ENCODE results near the gene F13B. TPM values are rescaled to one million over a fixed set of nuclear protein-coding genes. Genes with fewer than 3 reads are reported as not detected.
"Not testable (repeated sequence)": the region's sequence is repeated elsewhere in the genome, so short reads cannot be mapped to it uniquely, and the experiment has no call there.

F13B gene
- total RNA-seq, 3 donors from 2014 or later = not detected

- Histone ChIP-seq H3K4me3 (no peak overlapping the region), H3K4me1 (ENCODE audit: low read depth) (no peaks in the 10 kb centered on the region), H3K36me3 (ENCODE audit: low read depth) (no peaks in the 10 kb centered on the region), H3K9me3 (peaks cover 7% of the 10 kb centered on the region)
- intact Hi-C loops (cut with DNase I, micrococcal nuclease) = no loop called here
- TF ChIP-seq, protein P1, sequence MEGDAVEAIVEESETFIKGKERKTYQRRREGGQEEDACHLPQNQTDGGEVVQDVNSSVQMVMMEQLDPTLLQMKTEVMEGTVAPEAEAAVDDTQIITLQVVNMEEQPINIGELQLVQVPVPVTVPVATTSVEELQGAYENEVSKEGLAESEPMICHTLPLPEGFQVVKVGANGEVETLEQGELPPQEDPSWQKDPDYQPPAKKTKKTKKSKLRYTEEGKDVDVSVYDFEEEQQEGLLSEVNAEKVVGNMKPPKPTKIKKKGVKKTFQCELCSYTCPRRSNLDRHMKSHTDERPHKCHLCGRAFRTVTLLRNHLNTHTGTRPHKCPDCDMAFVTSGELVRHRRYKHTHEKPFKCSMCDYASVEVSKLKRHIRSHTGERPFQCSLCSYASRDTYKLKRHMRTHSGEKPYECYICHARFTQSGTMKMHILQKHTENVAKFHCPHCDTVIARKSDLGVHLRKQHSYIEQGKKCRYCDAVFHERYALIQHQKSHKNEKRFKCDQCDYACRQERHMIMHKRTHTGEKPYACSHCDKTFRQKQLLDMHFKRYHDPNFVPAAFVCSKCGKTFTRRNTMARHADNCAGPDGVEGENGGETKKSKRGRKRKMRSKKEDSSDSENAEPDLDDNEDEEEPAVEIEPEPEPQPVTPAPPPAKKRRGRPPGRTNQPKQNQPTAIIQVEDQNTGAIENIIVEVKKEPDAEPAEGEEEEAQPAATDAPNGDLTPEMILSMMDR (IDR thresholded peaks at IDR 0.05) = no peak
- DNase-seq (no peak), ATAC-seq (no peak)
These were observed 58.2 kb downstream of the F13B start for GRCh38 chr1:197008861-197009260.

DNA sequence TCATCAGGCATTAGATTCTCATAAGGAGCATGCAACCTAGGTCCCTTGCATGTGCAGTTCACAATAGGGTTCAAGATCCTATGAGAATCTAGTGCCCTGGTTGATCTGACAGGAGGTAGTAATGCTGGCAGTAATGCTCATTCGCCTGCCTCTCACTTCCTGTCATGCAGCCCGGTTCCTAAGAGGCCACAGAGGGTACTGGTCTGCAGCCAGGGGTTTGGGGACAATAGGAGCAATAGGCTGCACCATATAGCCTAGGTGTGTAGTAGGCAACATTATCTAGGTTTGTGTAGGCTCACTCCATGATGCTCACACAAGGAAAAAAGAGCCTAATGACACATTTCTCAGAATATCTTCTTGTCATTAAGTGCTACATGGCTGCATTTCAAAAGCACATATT is 63.9 kb downstream of the F13B start:
- H3K36me3 ChIP-seq (ENCODE audit: low read depth) = no peaks in the 10 kb centered on the region
- intact Hi-C loops (cut with DNase I, micrococcal nuclease) = no loop called here
- ATAC-seq = no peak
- TF ChIP-seq, protein P1 (IDR thresholded peaks at IDR 0.05) = no peak
- DNase-seq = no peak
- H3K4me3 ChIP-seq = no peak overlapping the region
- no peaks in the 10 kb centered on the region for H3K4me1 ChIP-seq (ENCODE audit: low read depth)
- H3K9me3 ChIP-seq = no peaks in the 10 kb centered on the region

GRCh38 chr1:197001828-197002227 is 65.2 kb downstream of the F13B start:
- no peaks in the 10 kb centered on the region for H3K36me3 ChIP-seq (ENCODE audit: low read depth)
- H3K4me1 ChIP-seq (ENCODE audit: low read depth) = no peaks in the 10 kb centered on the region
- intact Hi-C loops (cut with DNase I, micrococcal nuclease) = no loop called here
- TF ChIP-seq, protein P1 (IDR thresholded peaks at IDR 0.05) = no peak
- no peaks in the 10 kb centered on the region for H3K9me3 ChIP-seq
- no peak overlapping the region for H3K4me3 ChIP-seq
- DNase-seq = no peak
- no peak for ATAC-seq

DNA sequence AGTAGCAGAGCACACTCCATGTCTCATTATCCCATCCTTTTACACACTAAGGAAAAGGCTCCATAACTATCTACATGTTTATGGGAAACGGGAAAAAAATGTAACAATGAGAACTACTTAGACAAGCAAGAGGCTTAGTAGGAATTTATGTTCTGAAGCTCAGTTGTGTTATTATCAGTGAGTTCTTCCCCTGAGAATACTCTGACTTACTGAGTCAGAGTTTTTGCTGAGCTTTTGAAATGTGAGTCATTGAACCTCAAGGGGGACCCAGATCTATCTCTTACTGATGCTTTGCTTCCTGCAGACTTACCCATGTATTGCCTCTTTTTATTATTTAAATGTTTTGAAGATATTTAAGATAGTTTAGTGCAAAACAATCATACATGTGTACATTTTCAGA is 69.6 kb downstream of the F13B start:
- DNase-seq (no peak), ATAC-seq (no peak)
- Histone ChIP-seq H3K4me1 (ENCODE audit: low read depth) (no peaks in the 10 kb centered on the region), H3K4me3 (no peak overlapping the region), H3K36me3 (ENCODE audit: low read depth) (no peaks in the 10 kb centered on the region), H3K9me3 (no peaks in the 10 kb centered on the region)
- TF ChIP-seq, protein P1 (IDR thresholded peaks at IDR 0.05) = no peak
- intact Hi-C loops (cut with DNase I, micrococcal nuclease) = no loop called here

DNA sequence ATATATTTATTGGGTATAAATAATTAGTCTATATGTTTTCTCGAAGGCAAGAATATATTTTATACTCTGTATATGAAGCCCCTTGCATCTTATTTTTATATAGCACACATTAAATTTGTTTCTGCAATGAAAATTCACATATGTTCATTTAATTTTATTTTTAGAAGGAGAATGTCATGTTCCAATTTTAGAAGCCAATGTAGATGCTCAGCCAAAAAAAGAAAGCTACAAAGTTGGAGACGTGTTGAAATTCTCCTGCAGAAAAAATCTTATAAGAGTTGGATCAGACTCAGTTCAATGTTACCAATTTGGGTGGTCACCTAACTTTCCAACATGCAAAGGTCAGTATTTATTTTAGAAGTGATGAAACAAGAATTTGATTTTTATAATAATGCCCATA is 73.1 kb downstream of the F13B start:
- TF ChIP-seq, protein P1 (IDR thresholded peaks at IDR 0.05) = no peak
- Histone ChIP-seq H3K4me1 (ENCODE audit: low read depth) (no peaks in the 10 kb centered on the region), H3K9me3 (no peaks in the 10 kb centered on the region), H3K4me3 (no peak overlapping the region), H3K36me3 (ENCODE audit: low read depth) (no peaks in the 10 kb centered on the region)
- ATAC-seq (no peak), DNase-seq (no peak)
- intact Hi-C loops (cut with DNase I, micrococcal nuclease) = no loop called here

- DNase-seq = peak in 2 of 3 donors; percentile 15 to 21
- H3K4me3 ChIP-seq; H3K4me1 ChIP-seq (ENCODE audit: low read depth); H3K9me3 ChIP-seq; H3K36me3 ChIP-seq (ENCODE audit: low read depth); ATAC-seq; intact Hi-C loops (cut with DNase I, micrococcal nuclease): not testable (repeated sequence)
These were observed 75.0 kb downstream of the F13B start for GRCh38 chr1:196991919-196992651.

Other genes starting within 250 kb of the F13B start
- under 1 TPM in 2 of 3 donors, not detected in 1; 0.28 to 0.43 TPM for gene CFHR1, start 247.5 kb downstream of the F13B start, total RNA-seq
- not detected for gene CFHR4, start 179.2 kb downstream of the F13B start, total RNA-seq
- not detected for gene CFHR2, start 123.5 kb downstream of the F13B start, total RNA-seq
- not detected for gene CFHR5, start 89.7 kb downstream of the F13B start, total RNA-seq
- gene ASPM, start 79.4 kb upstream of the F13B start, total RNA-seq = 10 to 100 TPM in 1 of 3 donors, 1 to 10 TPM in 2; 1.3 to 10.9 (median 3.1) TPM
- gene ZBTB41, start 134.0 kb upstream of the F13B start, total RNA-seq = 10 to 100 TPM in 1 of 3 donors, 1 to 10 TPM in 2; 8.4 to 14.1 (median 8.8) TPM
- gene CRB1, start 201.0 kb upstream of the F13B start, total RNA-seq = under 1 TPM in 1 of 3 donors, not detected in 2; 0.51 TPM

All from mucosa of descending colon (tissue), 3 donors.